GM12875 (cell line): ENCODE measurements around the gene IGSF9B.

Experiments used
- H3K4me3 ChIP-seq: one replicate; pipeline ENCODE4 v1.5.1; 2011; ENCODE audit warnings: low read depth, low read length, control low read depth
- CTCF ChIP-seq: IDR thresholded peaks from 2 replicates; pipeline ENCODE4 v1.5.1; 2011; ENCODE audit warnings: low read depth, mild to moderate bottlenecking, control low read depth, inconsistent platforms, low read length, moderate library complexity, borderline replicate concordance; ENCODE audit not compliant: insufficient read depth

IGSF9B gene

GRCh38 chr11:133925756-133926155 is 31.0 kb downstream of the IGSF9B start:
- TF ChIP-seq CTCF = no peak
- H3K4me3 ChIP-seq = no peak overlapping the region

DNA sequence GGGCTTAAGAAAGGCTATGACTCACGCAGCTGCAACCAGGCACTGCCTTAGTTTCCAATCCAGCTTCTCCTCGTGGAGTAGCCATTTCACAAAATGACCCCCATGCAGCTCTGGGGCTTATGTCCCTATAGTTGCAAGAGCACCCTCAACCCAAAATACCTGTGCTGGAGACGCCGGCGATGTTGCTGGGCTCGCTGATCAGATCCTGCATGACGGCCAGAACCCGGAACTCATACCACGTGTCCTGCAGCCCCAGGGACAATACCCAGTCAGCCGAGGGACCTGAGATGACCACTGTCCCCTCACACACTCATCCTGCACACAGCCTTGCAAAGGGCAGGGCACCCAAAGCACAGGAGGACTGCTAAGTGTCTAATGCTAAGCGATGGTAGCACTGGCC is 32.1 kb downstream of the IGSF9B start:
- H3K4me3 ChIP-seq = no peak overlapping the region

GRCh38 chr11:133922078-133922870 is 34.5 kb downstream of the IGSF9B start:
- no peak for TF ChIP-seq CTCF
- no peak overlapping the region for H3K4me3 ChIP-seq

More for the DNA sequence above, 32.1 kb downstream of the IGSF9B start:
- no peak for TF ChIP-seq CTCF

DNA sequence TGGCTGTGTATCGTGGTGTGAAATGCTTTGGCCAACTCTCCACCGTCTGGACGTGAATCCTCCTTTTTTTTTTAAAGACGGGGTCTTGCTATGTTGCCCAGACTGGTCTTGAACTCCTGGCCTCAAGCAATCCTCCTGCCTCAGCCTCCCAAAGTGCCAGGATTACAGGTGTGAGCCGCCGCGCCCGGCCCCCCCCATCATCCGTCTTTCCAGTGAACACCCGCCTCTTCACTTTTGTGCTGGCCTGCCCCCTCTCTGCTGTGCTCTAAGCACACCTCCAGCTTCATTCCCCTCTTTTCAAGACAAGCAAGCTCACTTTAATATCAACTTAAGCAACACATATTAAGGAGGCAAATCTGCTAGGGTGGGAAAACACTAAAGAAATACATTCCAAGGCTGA is 35.3 kb downstream of the IGSF9B start:
- no peak overlapping the region for H3K4me3 ChIP-seq
- TF ChIP-seq CTCF = no peak

- TF ChIP-seq CTCF = no peak
- no peak overlapping the region for H3K4me3 ChIP-seq
Observed at GRCh38 chr11:133921026-133921425, 35.7 kb downstream of the IGSF9B start.

GRCh38 chr11:133920109-133920990 is 36.4 kb downstream of the IGSF9B start:
- no peak for TF ChIP-seq CTCF
- no peak overlapping the region for H3K4me3 ChIP-seq
